ENCODE data around the gene ADAMTS17. TPM values are rescaled to one million over a fixed set of nuclear protein-coding genes. Genes with fewer than 3 reads are reported as not detected.

The ADAMTS17 gene
- total and polyA plus RNA-seq, 9 of the 15 experiments (the other 6 are each of a cell fraction or from before 2014, with no cell fraction given): 0.01 to 0.14 (median 0.07) TPM; not detected in 6

DNA sequence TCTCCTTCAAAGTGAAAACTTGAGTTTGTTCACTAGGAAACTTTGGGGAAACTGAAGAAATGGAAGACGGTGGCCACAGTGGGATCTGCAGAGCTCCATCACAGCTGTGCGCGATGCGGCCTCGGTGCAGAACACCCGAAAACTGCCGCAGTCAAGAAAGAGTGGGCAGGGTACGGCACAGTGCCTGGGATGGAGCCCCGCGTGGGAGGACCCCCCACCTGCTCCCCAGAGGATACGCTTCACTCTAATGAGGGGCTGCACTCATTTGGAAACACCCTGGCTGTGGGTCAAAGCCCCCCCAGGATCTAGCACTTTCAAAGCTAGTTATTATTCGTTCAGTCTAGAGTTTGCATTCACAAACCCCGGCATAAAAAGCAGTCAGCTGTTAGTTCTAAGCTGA is 9.5 kb downstream of the ADAMTS17 start:
- Histone ChIP-seq H3K9ac (ENCODE audit: insufficient read depth in 1 of 2, low read depth in 2 of 2, low read length in 2 of 2) (no peak overlapping the region), H3K9me3 (replicated peaks; ENCODE audit: control insufficient read depth, insufficient read depth, low read depth, low read length) (no peaks in the 10 kb centered on the region), H3K27ac (ENCODE audit: extremely low read depth, low read depth, low read length) (no peak overlapping the region), H4K20me1 (replicated peaks; ENCODE audit: control insufficient read depth, insufficient read depth, low read length) (no peaks in the 10 kb centered on the region), H2AFZ (ENCODE audit: low read depth, low read length) (no peak overlapping the region), H3K4me1 (replicated peaks in 1 of 2; ENCODE audit: control insufficient read depth in 2 of 2, insufficient read depth in 2 of 2, low read length in 2 of 2) (0 out of 5 replicates have a peak, but pooled peaks cover 0 to 3% of the 10 kb centered on the region in 2 experiments), H3K27me3 (ENCODE audit: control insufficient read depth in 2 of 2, insufficient read depth in 2 of 2, low read length in 2 of 2) (peaks cover 6 to 71% of the 10 kb centered on the region in 2 experiments; a peak in 4 of 5 replicates), H3K4me2 (ENCODE audit: insufficient read depth, low read length) (no peak overlapping the region), H3K36me3 (ENCODE audit: control insufficient read depth, insufficient read depth, low read length) (no peaks in the 10 kb centered on the region), H3K79me2 (ENCODE audit: control insufficient read depth, insufficient read depth, low read length) (no peaks in the 10 kb centered on the region), H3K9me1 (ENCODE audit: control insufficient read depth, insufficient read depth, low read length) (no peaks in the 10 kb centered on the region), H3K4me3 (no peak overlapping the region)
- in situ Hi-C loops (cut with MboI): loop anchor here (5.0 kb wide), 1 partner anchor 675 kb away; no protein-coding TSS in a partner anchor
- no peak for ATAC-seq
- ChIA-PET CTCF (ENCODE audit: low intra/inter-chr PET ratio) (interaction anchor here (0.6 kb wide), 1 partner anchor 682 kb away, joined by 3 read pairs; no protein-coding TSS in a partner anchor), POLR2A (no interaction called here)
- no TSS peak for BruUV-seq (replicated peaks)
- WGBS (ENCODE audit: insufficient coverage, low coverage, missing lambda C conversion rate): 5% methylated on average over 13 of the region's 13 CpGs
- FAIRE-seq: no peak
- TF ChIP-seq ZNF212 (CRISPR knock-in tag; IDR thresholded peaks at IDR 0.05) (no peak), NFXL1 (CRISPR knock-in tag; IDR thresholded peaks at IDR 0.05) (no peak), NEUROD1 (IDR thresholded peaks at IDR 0.05; ENCODE audit: borderline replicate concordance, low read depth, low read length, partially characterized antibody) (no peak), ZNF239 (CRISPR knock-in tag; IDR thresholded peaks at IDR 0.05) (no peak), FOXK1 (CRISPR knock-in tag; IDR thresholded peaks at IDR 0.05; ENCODE audit: borderline replicate concordance) (no peak)
- TF ChIP-seq, protein P1, sequence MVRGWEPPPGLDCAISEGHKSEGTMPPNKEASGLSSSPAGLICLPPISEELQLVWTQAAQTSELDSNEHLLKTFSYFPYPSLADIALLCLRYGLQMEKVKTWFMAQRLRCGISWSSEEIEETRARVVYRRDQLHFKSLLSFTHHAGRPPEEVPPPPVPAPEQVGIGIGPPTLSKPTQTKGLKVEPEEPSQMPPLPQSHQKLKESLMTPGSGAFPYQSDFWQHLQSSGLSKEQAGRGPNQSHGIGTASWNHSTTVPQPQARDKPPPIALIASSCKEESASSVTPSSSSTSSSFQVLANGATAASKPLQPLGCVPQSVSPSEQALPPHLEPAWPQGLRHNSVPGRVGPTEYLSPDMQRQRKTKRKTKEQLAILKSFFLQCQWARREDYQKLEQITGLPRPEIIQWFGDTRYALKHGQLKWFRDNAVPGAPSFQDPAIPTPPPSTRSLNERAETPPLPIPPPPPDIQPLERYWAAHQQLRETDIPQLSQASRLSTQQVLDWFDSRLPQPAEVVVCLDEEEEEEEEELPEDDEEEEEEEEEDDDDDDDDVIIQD (CRISPR knock-in tag; IDR thresholded peaks at IDR 0.05): no peak
- TF ChIP-seq, protein P2, sequence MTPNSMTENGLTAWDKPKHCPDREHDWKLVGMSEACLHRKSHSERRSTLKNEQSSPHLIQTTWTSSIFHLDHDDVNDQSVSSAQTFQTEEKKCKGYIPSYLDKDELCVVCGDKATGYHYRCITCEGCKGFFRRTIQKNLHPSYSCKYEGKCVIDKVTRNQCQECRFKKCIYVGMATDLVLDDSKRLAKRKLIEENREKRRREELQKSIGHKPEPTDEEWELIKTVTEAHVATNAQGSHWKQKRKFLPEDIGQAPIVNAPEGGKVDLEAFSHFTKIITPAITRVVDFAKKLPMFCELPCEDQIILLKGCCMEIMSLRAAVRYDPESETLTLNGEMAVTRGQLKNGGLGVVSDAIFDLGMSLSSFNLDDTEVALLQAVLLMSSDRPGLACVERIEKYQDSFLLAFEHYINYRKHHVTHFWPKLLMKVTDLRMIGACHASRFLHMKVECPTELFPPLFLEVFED (CRISPR knock-in tag; conservative IDR thresholded peaks at IDR 0.05): no peak
- no peak for DNase-seq (ENCODE audit: extremely low read depth in 1 of 4, low spot score in 3 of 4)
- intact Hi-C loops (cut with micrococcal nuclease): no loop called here
